GM21515 (cell line): ENCODE data around the gene CNPPD1.

ENCODE experiments used
- ATAC-seq: cut with Tn5 transposase; IDR thresholded peaks from one replicate; pipeline ENCODE4 v1.9.1; 2021; ENCODE audit not compliant: unreplicated experiment

Gene CNPPD1

DNA sequence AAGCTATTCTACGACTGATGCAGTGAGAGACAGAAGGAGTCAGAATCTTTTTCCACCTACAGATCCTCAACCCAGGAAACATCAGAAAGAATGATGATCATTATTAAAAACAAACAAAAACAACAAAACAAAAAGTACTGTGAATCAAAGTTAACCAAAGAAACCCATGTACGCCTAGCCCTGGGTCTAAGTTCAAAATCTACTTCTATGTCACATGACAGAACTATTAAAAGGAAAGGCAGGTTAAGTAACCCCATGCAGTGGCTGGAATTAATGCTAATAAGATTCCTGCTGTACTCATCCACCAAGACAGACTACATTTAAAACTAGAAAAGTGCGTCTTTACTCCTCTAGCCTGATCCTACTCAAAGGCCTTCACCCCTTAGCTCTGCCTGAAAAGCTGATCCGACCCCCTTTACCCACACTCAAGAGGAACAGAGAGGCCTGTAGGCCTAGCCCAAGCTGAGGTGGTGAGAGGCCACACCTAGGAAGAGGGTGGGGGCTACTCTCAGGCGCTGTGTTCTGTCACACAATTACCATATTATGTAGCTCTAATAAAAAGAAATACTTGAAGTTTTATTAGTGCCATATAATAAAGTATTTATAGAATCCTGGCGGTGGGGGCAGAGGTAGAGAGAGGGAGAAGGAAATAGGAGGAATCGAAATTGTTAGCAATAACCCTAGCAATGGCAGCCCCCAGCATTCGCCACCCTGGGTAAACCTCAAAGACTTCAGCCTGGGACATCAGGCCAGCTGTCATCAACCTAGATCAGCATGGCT lies 53.2 kb downstream of the CNPPD1 start:
- ATAC-seq, result no peak

DNA sequence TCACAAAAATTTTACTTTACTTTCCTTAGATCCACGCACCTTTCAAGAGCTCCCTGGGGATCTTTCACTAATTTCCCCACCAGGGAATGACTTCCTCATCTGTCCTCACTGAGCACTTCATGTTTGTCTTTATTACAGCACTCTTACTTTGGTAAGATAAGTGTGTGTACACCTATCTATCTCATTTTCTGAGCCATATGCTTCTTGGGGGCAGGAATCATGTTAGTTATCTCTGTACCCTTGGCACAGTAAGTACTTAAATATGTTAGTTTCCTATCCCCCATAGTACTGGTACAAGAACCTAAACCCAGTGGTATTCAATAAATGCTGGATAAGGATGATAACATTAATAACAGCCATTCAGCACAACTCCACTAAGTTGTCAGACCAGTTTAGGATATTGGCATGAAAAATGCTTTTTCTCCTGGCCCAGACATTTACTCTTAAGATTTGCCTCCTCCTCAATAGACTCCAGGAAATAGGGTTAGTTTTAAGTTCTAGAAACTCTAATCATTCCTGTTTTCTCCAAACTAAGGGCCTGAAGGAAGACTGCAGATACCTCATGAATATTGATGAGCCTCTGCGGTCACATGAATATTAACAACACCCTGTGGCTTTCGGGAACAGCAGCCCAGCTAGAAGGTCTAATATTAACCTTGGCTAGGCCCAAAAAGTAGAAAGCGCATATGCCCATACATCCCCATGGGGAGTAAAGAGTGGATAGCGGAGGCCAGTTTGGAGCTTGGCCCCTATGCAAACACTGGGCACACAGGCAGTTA lies 54.3 kb downstream of the CNPPD1 start:
- no peak for ATAC-seq
